Vagina (tissue), 2 donors: ENCODE data around the gene DDX10.

Source experiments
- POLR2A ChIP-seq, 2 donors: fragments of 450-650 bp; IDR thresholded peaks; one replicate each; pipeline ENCODE4 v1.6.1; 2017; ENCODE audit warnings: antibody characterized with exemption in 2 of 2, mild to moderate bottlenecking in 2 of 2, moderate library complexity in 2 of 2
- POLR2AphosphoS5 ChIP-seq, 2 donors: sonication (generic); formaldehyde crosslinking; IDR thresholded peaks; one replicate each; pipeline ENCODE4 v1.9.0; 2017; ENCODE audit warnings: antibody characterized with exemption in 2 of 2, mild to moderate bottlenecking in 2 of 2, low read depth in 1 of 2; ENCODE audit not compliant: insufficient read depth in 1 of 2
- TF ChIP-seq, protein P1 (sequence below), 3 experiments: fragments of 450-650 bp in 2 of 3; fragments of 200-600 bp in 1 of 3; sonication (generic) in 1 of 3; IDR thresholded peaks; one replicate each; pipeline ENCODE4 v1.5.1; 2017 to 2019; ENCODE audit warnings: antibody characterized with exemption in 3 of 3, mild to moderate bottlenecking in 2 of 3, moderate library complexity in 2 of 3

DNA sequence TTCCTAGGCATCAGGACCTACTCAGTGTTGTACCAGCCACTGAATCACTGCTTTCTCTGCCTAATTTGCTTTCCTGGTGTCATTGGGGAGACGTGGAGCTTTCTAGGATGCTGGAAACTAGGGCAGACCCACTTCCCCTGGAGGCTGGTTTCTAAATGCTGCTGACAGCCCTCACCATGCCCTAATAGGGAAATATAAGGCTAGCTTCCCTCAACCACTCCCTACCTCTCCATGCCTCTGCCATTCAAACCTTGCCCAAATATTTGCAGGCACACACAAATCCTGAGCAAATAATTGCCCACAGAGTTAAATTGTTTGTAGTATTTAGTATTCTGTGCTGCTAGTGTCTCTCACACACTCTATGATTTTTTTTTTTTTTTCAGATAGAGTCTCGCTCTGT, 310.2 kb downstream of the DDX10 start:
- TF ChIP-seq, protein P1, sequence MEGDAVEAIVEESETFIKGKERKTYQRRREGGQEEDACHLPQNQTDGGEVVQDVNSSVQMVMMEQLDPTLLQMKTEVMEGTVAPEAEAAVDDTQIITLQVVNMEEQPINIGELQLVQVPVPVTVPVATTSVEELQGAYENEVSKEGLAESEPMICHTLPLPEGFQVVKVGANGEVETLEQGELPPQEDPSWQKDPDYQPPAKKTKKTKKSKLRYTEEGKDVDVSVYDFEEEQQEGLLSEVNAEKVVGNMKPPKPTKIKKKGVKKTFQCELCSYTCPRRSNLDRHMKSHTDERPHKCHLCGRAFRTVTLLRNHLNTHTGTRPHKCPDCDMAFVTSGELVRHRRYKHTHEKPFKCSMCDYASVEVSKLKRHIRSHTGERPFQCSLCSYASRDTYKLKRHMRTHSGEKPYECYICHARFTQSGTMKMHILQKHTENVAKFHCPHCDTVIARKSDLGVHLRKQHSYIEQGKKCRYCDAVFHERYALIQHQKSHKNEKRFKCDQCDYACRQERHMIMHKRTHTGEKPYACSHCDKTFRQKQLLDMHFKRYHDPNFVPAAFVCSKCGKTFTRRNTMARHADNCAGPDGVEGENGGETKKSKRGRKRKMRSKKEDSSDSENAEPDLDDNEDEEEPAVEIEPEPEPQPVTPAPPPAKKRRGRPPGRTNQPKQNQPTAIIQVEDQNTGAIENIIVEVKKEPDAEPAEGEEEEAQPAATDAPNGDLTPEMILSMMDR (IDR thresholded peaks at IDR 0.05), result no peak
- no peak for TF ChIP-seq POLR2A (IDR thresholded peaks at IDR 0.05)
- TF ChIP-seq POLR2AphosphoS5 (IDR thresholded peaks at IDR 0.05; ENCODE audit: insufficient read depth in 1 of 2, low read depth in 1 of 2), result no peak
